GM21367 (cell line): ENCODE measurements around the gene DDX3X.
"Not testable (repeated sequence)": the region's sequence is repeated elsewhere in the genome, so short reads cannot be mapped to it uniquely, and the experiment has no call there.

Experiments used
- ATAC-seq: cut with Tn5 transposase; IDR thresholded peaks from one replicate; pipeline ENCODE4 v1.9.1; 2021; ENCODE audit not compliant: unreplicated experiment

DDX3X gene

DNA sequence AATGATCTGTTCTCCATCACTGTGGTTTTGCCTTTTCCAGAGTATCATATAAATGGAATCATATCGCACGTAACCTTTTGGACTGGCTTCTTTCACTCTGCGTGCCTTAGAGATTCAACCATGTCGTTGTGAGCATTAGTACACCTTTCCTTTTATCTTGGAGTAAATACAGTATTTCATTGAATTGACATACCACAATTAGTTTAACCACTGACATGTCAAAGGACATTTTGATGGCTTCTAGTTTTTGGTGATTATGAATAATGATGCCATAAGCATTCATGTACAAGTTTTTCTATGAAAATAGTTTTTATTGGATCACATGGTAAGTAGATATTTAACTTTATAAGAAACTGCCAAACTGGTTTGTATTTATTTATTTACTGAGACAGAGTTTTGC, 35.2 kb downstream of the DDX3X start:
- no peak for ATAC-seq

DNA sequence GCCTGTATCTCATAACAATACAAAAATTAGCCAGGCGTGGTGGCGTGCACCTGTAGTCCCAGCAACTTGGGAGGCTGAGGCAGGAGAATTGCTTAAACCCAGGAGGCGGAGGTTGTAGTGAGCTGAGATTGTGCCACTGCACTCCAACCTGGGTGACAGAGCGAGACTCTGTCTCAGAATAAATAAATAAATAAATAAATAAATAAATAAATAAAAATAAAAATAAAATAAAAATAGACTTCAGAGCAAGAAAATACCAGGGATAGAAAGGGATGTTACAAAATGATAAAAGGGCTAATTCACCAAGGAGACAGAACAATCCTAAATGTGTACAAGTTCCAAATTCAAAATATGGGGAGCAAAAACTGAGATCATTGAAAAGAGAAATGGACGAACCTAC, 37.6 kb downstream of the DDX3X start:
- not testable (repeated sequence) for ATAC-seq

- no peak for ATAC-seq
Measured at GRCh38 chrX:41373989-41374606, 40.1 kb downstream of the DDX3X start.

DNA sequence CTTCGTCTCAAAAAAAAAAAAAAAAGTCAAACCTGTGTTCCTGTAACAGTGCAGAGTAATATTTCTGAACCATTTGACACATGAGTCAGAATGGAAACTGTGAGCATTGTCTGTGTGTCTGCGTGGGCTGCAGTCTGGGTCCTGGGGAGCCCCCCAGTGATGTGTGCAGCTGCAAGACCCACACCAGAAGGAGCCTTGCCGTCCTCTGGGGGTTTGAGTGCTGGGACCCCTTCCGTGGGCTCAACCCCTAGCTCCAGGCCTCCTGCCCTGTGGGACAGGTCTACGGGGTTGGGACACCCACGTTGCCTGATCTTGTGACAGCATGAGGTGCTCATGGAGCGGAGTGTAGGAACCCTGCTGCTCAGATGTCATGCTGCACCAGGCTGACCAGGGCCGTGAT, 43.7 kb downstream of the DDX3X start:
- no peak for ATAC-seq

- ATAC-seq: no peak
Measured at GRCh38 chrX:41381685-41382084, 47.7 kb downstream of the DDX3X start.

DNA sequence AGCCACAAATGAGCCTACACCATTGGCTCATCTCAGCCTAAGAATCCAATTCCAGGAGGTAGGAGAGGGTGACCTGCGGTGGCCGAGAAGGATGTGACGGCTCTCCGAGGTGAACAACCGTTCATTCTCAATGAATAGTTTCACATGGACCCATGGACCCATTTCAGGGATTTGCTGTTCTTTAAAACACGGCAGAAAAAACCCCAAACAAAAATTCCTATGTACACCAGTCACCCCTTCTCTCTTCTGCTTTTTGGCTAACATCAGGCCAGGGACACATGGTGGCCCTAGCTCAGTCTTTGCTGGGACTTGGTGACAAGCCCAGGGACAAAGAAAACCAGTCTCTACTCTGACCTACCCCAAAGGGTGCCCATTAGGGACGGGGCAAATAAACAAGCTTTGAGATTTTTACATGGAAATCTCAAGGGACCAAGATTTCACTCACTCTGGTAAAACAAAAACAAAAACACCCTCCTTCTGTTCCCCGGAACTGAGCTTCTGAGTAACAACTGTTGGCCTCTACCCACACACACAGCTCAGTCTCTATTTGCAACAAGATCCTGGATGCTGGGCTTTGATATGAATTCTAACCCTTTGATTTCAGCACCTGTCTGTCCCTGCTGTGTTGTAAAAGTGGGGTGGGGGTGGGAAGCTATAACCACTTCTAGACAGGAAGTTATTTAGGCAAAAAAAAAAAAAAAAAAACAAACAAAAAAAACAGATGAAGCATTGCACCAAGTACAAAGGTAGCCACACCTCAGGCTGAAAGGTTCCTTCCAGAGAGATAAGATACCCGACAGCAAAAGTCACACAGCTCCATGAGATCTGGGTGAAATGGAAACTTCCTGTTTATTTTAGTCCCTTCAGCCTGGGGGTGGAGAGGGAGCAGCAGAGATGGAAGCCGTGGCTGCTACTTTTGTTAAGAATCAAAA, 49.0 kb downstream of the DDX3X start:
- no peak for ATAC-seq

- no peak for ATAC-seq
Measured at GRCh38 chrX:41384051-41384705, 50.2 kb downstream of the DDX3X start.

- no peak for ATAC-seq
Measured at GRCh38 chrX:41386222-41386990, 52.4 kb downstream of the DDX3X start.

DNA sequence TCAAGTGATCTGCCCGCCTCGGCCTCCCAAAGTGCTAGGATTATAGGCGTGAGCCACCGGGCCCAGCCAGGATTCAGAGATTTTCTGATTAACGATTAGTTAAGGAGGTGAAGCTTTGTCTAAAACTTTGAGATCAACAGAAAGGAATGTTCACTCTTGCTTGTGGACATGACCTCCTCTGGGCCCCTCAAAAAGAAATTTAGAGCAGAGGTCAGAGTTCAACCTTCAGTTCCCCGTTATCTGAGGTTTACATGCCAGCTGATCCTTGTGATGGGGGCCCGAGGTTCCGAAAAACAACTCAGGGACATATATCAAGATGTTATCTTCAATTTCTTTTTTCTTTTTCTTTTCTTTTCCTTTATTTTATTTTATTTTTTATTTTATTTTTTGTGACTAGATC, 54.6 kb downstream of the DDX3X start:
- no peak for ATAC-seq

DNA sequence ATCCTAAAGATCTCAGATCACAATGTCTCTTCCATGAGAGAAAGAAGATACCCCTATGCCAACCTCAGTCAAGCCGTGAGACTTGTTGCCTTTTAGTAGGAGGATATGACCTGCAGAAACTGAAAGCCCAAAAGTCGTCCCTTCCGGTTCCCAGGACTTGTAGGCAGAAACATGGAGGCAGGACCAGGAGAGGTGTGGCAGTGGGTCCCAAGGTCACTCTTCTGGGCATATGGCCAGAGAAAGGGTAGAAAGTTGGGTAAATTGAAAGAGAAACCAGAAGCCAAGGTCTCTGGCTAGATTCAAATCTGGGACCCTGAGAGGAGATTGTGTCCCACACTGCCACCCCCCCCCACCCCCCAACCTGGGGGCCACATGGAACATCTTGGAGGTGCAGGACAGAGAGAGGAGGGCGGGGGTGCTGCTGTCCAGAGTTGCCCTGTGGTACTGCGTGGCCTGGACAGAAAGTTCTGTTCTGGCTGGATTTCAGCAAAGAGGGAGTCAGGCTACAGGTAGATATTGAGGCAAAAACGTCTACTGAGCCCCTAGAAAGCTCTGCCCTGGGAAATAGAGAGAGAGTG, 55.4 kb downstream of the DDX3X start:
- ATAC-seq: no peak

DNA sequence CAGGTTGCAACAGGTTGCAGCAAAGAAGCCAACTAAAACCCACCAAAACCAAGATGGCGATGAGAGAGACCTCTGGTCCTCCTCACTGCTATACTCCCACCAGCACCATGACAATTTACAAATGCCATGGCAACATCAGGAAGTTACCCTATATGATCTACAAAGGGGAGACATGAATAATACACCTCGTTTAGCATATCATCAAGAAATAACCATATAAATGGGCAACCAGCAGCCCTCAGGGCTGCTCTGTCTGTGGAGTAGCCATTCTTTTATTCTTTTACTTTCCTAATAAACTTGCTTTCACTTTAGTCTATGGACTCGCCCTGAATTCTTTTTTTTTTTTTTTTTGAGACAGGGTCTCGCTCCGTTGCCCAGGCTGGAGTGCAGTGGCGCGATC, 56.6 kb downstream of the DDX3X start:
- ATAC-seq: not testable (repeated sequence)

DNA sequence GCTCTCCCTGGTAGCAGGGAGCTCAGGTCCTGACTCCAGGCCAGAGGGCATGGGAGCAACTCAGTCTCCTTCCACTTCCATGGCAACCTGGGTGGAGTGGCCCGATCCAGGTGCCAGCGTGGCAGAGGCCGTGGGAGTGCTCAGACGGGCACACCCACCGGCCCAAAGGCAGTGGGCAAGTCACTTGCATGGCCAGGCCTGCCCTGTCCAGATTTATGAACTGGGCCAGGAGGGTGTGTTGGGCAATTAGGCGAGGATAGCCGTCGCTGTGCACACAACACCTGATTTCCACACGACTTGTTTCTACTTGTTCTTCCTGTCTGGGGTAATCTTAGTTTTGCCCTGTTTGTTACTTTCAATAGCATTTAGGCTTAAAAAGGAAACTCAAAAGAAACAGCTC, 57.6 kb downstream of the DDX3X start:
- no peak for ATAC-seq

DNA sequence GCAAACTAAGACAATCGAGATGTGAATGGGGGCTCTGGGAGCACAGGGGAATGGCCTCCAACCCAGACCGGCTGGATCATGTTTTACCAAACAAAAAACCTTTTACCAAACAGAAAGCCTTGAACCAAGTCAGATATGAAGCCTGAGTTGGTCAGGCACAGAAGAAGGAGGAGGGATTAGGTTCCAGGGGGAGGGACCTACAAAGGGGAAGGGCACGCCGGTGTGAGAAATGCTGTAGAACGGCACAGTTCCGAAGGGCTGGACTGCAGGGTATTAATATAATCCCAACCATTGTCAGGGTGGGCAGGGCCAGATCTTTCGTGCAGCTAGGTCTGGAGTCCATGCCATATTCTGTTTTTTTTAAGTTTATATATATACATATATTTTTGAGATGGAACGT, 60.3 kb downstream of the DDX3X start:
- no peak for ATAC-seq

DNA sequence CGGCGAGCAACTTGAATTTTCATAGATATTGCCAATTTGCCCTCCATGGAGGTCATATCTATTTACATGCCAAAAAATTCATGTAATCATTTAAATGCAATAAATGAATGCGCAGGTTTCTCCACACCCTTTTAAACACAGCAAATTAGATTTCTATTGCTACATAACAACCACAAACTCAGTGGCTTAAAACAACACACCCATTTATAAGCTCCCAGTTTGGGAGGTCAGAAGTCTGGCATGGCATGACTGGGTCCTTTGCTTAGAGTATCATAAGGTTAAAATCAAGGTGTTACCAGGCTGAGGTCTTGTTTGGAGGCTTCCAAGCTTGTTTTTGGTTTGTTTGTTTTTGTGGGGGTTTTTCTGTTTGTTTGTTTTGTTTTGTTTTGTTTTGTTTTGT, 63.3 kb downstream of the DDX3X start:
- no peak for ATAC-seq

DNA sequence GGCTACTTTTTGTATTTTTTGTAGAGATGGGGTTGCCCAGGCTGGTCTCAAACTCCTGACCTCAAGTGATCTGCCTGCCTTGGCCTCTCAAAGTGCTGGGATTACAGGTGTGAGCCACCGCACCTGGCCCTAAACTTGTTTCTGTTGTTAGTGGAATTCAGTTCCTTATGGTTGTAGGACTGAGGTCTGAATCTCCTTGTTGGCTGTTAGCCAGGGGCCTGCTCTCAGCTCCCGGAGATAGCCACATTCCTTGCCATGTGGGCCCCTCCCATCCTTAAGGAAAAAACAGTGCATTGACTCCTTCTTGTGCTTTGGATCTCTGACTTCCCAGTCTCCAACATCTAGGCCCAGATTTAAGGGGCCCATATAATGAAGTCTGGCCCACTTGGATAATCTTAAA, 63.8 kb downstream of the DDX3X start:
- no peak for ATAC-seq

DNA sequence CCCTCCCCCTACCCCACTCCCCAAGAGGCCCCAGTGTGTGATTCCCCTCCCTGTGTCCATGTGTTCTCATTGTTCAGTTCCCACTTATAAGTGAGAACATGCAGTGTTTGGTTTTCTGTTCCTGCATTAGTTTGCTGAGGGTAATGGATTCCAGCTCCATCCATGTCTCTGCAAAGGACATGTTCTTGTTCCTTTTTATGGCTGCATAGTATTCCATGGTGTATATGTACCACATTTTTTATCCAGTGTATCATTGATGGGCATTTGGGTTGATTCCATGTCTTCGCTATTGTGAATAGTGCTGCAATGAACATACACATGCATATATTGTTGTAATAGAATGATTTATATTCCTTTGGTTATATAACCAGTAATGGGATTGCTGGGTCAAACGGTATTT, 68.6 kb downstream of the DDX3X start:
- not testable (repeated sequence) for ATAC-seq

DNA sequence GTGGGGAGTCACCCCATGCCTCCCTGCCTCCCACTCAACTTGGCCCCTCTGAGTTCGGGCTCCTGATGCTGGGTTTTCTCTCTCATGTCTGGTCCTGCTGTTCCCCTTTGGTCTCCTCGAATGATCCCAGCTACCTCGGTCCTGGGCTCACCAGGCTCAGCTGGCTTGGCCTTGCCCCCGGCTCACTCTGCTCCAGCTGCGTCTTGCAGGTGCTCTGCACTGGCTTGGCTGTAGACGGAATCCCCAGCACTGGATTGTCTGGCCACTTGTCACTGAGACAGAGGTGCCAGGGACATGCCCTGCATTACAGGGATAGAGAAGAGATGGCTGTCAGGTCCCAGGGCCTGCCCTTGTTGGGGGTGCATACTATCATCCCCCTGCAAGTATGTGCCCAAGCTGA, 71.6 kb downstream of the DDX3X start:
- ATAC-seq: no peak

GRCh38 chrX:41406201-41406600, 72.2 kb downstream of the DDX3X start:
- no peak for ATAC-seq

DNA sequence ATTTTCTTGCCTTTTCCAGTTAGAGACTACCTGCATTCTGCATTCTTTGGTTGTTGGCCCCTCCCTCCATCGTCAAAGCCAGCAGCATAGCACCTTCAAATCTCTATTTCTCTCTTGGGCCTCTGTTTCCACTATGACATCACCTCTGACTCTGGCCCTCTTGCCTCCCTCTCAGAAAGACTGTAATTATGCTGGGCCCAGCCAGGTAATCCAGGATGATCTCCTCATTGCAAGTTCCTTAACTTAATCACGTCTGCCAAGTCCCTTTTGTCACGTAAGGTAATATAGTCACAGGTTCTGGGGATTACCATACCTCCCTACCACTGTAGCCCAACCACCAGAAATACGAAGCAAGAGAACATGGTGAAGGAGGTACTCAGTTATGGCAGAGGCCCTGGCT, 73.9 kb downstream of the DDX3X start:
- no peak for ATAC-seq

DNA sequence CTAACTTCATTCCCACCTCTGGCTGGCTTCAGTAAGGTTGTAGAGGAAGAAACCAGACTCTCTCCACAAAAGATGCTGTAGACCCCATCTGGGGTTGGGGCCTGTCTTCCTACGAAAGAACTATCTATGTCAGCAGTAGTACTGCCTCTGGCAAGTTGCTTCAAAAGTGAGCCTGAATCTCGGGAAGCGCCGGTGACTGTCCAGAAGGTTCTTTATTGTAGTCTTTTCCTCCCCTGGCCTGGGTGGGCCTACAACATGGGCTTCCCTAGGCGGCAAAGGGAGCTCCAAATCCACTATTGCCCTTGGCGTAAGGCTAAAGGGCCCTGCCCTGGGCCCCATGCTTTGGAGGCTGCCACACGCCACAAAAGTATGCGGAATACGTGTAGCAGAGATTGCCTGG, 74.6 kb downstream of the DDX3X start:
- ATAC-seq: no peak

GRCh38 chrX:41409006-41409405, 75.0 kb downstream of the DDX3X start:
- ATAC-seq: no peak
